Neural progenitor cell (in vitro differentiated cells): ENCODE data around the gene SUPT4H1. TPM values are rescaled to one million over a fixed set of nuclear protein-coding genes. Genes with fewer than 3 reads are reported as not detected.
A peak's percentile ranks its signal among the peaks of the same experiment; 100 is the strongest.

Experiments
- DNase-seq: peaks from one replicate; pipeline ENCODE4 v3.0.0-alpha.2; 2016; ENCODE audit warnings: low spot score
- H2AFZ ChIP-seq: fragments of 200-600 bp; sonication (generic); replicated peaks from 2 replicates; pipeline ENCODE4 v1.6.1; 2016; ENCODE audit warnings: antibody characterized with exemption
- H3F3A ChIP-seq: fragments of 200-600 bp; sonication (generic); 2 replicates; pipeline ENCODE4 v1.6.1; 2016; ENCODE audit warnings: antibody characterized with exemption, low read depth
- H3K27ac ChIP-seq: fragments of 200-600 bp; sonication (generic); 2 replicates; pipeline ENCODE4 v1.5.1; 2016; ENCODE audit warnings: mild to moderate bottlenecking
- H3K27me3 ChIP-seq: fragments of 200-600 bp; sonication (generic); 2 replicates; pipeline ENCODE4 v1.6.1; 2016; ENCODE audit warnings: mild to moderate bottlenecking, moderate library complexity
- H3K36me3 ChIP-seq: fragments of 200-600 bp; sonication (generic); 2 replicates; pipeline ENCODE4 v1.5.1; 2016
- H3K4me1 ChIP-seq: fragments of 200-600 bp; sonication (generic); 2 replicates; pipeline ENCODE4 v1.6.1; 2016; ENCODE audit warnings: mixed run types
- H3K4me2 ChIP-seq: fragments of 200-600 bp; sonication (generic); 2 replicates; pipeline ENCODE4 v1.6.1; 2016
- H3K4me3 ChIP-seq: fragments of 200-600 bp; sonication (generic); 2 replicates; pipeline ENCODE4 v1.5.1; 2016
- H3K79me2 ChIP-seq: fragments of 200-600 bp; sonication (generic); 2 replicates; pipeline ENCODE4 v1.6.1; 2016; ENCODE audit warnings: low read depth
- H3K9ac ChIP-seq: fragments of 200-600 bp; sonication (generic); 2 replicates; pipeline ENCODE4 v1.6.1; 2016
- H3K9me3 ChIP-seq: fragments of 200-600 bp; sonication (generic); 2 replicates; pipeline ENCODE4 v1.5.1; 2016; ENCODE audit warnings: low read depth
- H4K20me1 ChIP-seq: fragments of 200-600 bp; sonication (generic); 2 replicates; pipeline ENCODE4 v1.6.1; 2016; ENCODE audit warnings: low read depth
- H3K27ac Mint-ChIP-seq: 3 replicates; pipeline ENCODE4 v1.8.0; 2021; ENCODE audit warnings: mixed read lengths
- H3K27me3 Mint-ChIP-seq: 2 replicates; pipeline ENCODE4 v1.8.0; 2022; ENCODE audit warnings: low read depth, mild to moderate bottlenecking, inconsistent platforms, moderate library complexity, mixed read lengths; ENCODE audit not compliant: insufficient read depth
- H3K36me3 Mint-ChIP-seq: 3 replicates; pipeline ENCODE4 v1.8.0; 2021; ENCODE audit warnings: mixed read lengths
- H3K4me1 Mint-ChIP-seq: 3 replicates; pipeline ENCODE4 v1.8.0; 2021; ENCODE audit warnings: mixed read lengths
- H3K4me3 Mint-ChIP-seq: 3 replicates; pipeline ENCODE4 v1.8.0; 2021; ENCODE audit warnings: mild to moderate bottlenecking, moderate library complexity, mixed read lengths
- H3K9me3 Mint-ChIP-seq: 3 replicates; pipeline ENCODE4 v1.8.0; 2020; ENCODE audit warnings: mixed read lengths
- EZH2 ChIP-seq: fragments of 200-600 bp; sonication (generic); IDR thresholded peaks from 2 replicates; pipeline ENCODE4 v1.6.1; 2017; ENCODE audit warnings: antibody characterized with exemption, mild to moderate bottlenecking, moderate library complexity
- EZH2phosphoT487 ChIP-seq: fragments of 200-600 bp; sonication (generic); IDR thresholded peaks from 2 replicates; pipeline ENCODE4 v1.6.1; 2017; ENCODE audit warnings: antibody characterized with exemption
- total RNA-seq: library from RNA; depleted of rRNA; stranded (reverse); fragments of >200 nt; gene quantifications from 2 replicates; pipeline ENCODE4 v1.2.3, GENCODE V29; 2015; ENCODE audit warnings: low replicate concordance
- TF ChIP-seq, protein P1 (sequence below): fragments of 200-600 bp; sonication (generic); IDR thresholded peaks from 2 replicates; pipeline ENCODE4 v1.5.1; 2017; ENCODE audit warnings: antibody characterized with exemption, mild to moderate bottlenecking

The SUPT4H1 gene
- total RNA-seq, 1 donor from 2014 or later = 103 TPM

DNA sequence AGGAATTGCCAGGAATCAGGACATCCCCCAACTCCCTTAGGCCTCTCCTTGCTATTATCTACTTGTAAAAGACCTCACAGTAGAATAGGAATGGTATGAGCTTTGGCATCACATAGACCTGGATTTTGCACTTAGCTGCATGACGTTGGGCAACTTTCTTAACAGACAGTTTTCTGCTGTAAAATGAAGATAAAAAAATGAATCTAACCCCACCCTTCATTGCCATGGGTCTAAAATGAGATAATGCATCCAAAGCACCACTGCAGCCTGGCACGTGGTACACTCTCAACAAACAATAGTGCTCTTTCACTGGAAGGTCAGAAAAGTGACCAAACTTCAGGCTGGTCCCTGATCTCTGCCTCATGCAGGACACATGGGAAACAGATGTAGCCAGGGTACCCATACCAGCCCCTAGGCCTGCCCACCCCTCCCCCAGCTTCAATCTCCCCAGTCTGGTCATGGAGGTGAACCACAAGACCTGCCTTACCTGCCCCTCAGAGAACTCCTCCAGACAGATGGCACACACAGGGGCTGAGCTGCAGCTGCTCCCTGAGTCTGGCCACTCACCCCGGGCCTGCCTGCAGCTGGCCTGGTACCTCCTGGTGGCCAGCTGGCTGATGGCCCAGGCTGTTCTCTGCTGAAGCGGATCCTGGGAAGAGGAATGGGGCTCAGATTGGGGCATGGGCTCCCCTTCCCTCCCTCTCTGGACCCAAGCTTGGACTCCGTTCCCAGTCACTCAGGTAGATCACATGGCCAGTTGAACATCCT is 8.5 kb upstream of the SUPT4H1 start:
- peaks cover 25% of the 10 kb centered on the region for H3K4me1 Mint-ChIP-seq
- no peaks in the 10 kb centered on the region for H3K27me3 ChIP-seq
- no peak overlapping the region for H3K27ac Mint-ChIP-seq
- H3K4me2 ChIP-seq = no peak overlapping the region
- H3K4me3 Mint-ChIP-seq = no peak overlapping the region
- no peak for DNase-seq
- H3K4me3 ChIP-seq = no peak overlapping the region
- no peak for TF ChIP-seq EZH2phosphoT487
- TF ChIP-seq EZH2 = no peak
- no peak overlapping the region for H2AFZ ChIP-seq
- no peaks in the 10 kb centered on the region for H3K9me3 ChIP-seq
- no peaks in the 10 kb centered on the region for H3K9me3 Mint-ChIP-seq
- no peak overlapping the region for H3K27ac ChIP-seq
- H3K36me3 Mint-ChIP-seq = peaks cover 6% of the 10 kb centered on the region
- H3K9ac ChIP-seq = no peak overlapping the region
- no peaks in the 10 kb centered on the region for H3K79me2 ChIP-seq
- peaks cover 15% of the 10 kb centered on the region for H3K4me1 ChIP-seq
- H3K36me3 ChIP-seq = no peaks in the 10 kb centered on the region
- peaks cover 9% of the 10 kb centered on the region for H3K27me3 Mint-ChIP-seq
- no peaks in the 10 kb centered on the region for H3F3A ChIP-seq
- H4K20me1 ChIP-seq = no peaks in the 10 kb centered on the region

GRCh38 chr17:58358408-58359172 is 6.6 kb upstream of the SUPT4H1 start:
- Mint-ChIP-seq H3K9me3 (no peaks in the 10 kb centered on the region), H3K27me3 (peaks cover 8% of the 10 kb centered on the region), H3K4me3 (no peak overlapping the region), H3K27ac (peak overlapping the region; percentile 55), H3K4me1 (peaks cover 12% of the 10 kb centered on the region), H3K36me3 (peaks cover 3% of the 10 kb centered on the region)
- TF ChIP-seq, protein P1, sequence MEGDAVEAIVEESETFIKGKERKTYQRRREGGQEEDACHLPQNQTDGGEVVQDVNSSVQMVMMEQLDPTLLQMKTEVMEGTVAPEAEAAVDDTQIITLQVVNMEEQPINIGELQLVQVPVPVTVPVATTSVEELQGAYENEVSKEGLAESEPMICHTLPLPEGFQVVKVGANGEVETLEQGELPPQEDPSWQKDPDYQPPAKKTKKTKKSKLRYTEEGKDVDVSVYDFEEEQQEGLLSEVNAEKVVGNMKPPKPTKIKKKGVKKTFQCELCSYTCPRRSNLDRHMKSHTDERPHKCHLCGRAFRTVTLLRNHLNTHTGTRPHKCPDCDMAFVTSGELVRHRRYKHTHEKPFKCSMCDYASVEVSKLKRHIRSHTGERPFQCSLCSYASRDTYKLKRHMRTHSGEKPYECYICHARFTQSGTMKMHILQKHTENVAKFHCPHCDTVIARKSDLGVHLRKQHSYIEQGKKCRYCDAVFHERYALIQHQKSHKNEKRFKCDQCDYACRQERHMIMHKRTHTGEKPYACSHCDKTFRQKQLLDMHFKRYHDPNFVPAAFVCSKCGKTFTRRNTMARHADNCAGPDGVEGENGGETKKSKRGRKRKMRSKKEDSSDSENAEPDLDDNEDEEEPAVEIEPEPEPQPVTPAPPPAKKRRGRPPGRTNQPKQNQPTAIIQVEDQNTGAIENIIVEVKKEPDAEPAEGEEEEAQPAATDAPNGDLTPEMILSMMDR = no peak
- TF ChIP-seq EZH2 (no peak), EZH2phosphoT487 (no peak)
- peak; percentile 46 for DNase-seq
- Histone ChIP-seq H3K4me2 (no peak overlapping the region), H3K9me3 (no peaks in the 10 kb centered on the region), H4K20me1 (no peaks in the 10 kb centered on the region), H3K79me2 (no peaks in the 10 kb centered on the region), H3K36me3 (no peaks in the 10 kb centered on the region), H3F3A (peaks cover 4% of the 10 kb centered on the region), H3K27ac (no peak overlapping the region), H3K9ac (no peak overlapping the region), H2AFZ (no peak overlapping the region), H3K27me3 (no peaks in the 10 kb centered on the region), H3K4me1 (peaks cover 4% of the 10 kb centered on the region), H3K4me3 (no peak overlapping the region)

DNA sequence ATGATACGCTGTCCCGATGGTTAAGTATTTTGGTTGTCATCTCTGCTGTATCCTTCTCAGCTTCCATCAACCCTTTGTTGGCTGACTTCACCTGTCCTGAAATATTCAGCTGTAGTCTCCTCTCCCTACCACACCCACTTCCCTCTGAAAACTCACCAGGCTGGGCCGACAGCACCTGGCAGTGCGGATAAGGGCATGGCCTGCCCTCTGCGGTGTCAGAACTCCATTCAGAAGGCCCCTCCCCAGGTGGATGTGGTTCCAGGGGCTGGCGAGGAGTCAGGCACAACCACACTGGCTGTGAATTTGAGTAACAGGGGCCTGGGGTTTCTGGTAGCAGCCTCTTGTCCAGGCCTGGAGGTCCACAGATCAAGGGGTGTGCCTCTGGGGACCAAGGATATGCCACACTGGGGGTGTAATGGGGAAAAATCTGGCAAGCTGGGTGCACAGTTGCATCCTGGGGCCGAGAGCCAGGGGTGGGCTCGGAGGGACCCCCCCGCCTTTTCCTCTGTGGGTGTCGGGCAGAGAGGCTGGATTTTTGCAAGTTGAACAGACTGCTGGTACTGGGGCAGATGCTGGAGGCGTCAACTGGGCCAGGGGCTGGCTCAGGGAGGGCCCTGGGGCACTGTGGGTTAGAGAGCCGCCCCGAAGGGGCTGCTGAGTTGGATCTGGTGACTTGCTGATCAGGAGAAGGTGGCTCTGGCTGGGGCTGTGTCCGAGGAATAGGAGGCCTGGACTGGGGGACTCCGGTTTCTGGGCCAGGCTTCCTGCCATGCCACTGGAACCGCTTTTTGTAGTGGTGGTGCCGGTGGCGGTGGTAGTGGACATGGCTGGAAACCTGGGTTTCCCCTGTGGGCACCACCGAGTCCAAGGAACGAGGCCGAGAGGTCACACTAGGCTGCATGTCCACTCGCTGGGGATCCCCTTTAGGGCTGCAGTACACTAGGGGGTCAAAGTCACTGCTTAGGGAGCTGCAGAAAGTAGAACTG is 5.6 kb upstream of the SUPT4H1 start:
- H3K9me3 Mint-ChIP-seq = no peaks in the 10 kb centered on the region
- Histone ChIP-seq H3K4me2 (no peak overlapping the region), H4K20me1 (no peaks in the 10 kb centered on the region), H3K4me1 (peaks cover 13% of the 10 kb centered on the region), H3K4me3 (no peak overlapping the region), H3F3A (peaks cover 12% of the 10 kb centered on the region), H3K36me3 (no peaks in the 10 kb centered on the region), H3K9me3 (no peaks in the 10 kb centered on the region), H3K27ac (no peak overlapping the region), H3K27me3 (no peaks in the 10 kb centered on the region), H3K9ac (no peak overlapping the region), H3K79me2 (no peaks in the 10 kb centered on the region), H2AFZ (no peak overlapping the region)
- no peaks in the 10 kb centered on the region for H3K36me3 Mint-ChIP-seq
- DNase-seq = no peak
- peaks cover 13% of the 10 kb centered on the region for H3K4me1 Mint-ChIP-seq
- peaks cover 3% of the 10 kb centered on the region for H3K27me3 Mint-ChIP-seq
- H3K27ac Mint-ChIP-seq = peak overlapping the region; percentile 74
- H3K4me3 Mint-ChIP-seq = no peak overlapping the region
- TF ChIP-seq, protein P1 = no peak
